Smooth muscle cell (in vitro differentiated cells): ENCODE results near the gene TOP1. TPM values are rescaled to one million over a fixed set of nuclear protein-coding genes. Genes with fewer than 3 reads are reported as not detected.

Source experiments
- DNase-seq: peaks from one replicate; lab custom pipeline; 2025; ENCODE audit not compliant: unreplicated experiment; lab: John Stamatoyannopoulos, UW
- H2AFZ ChIP-seq: fragments of 200-600 bp; sonication (generic); 2 replicates; pipeline ENCODE4 v1.6.0; 2016; ENCODE audit warnings: antibody characterized with exemption, low read depth, mild to moderate bottlenecking
- H3F3A ChIP-seq: fragments of 200-600 bp; sonication (generic); 2 replicates; pipeline ENCODE4 v1.6.0; 2017; ENCODE audit warnings: antibody characterized with exemption, low read depth
- H3K27ac ChIP-seq: fragments of 200-600 bp; sonication (generic); 2 replicates; pipeline ENCODE4 v1.5.1; 2016; ENCODE audit warnings: low read depth, mild to moderate bottlenecking
- H3K27me3 ChIP-seq: fragments of 200-600 bp; sonication (generic); 2 replicates; pipeline ENCODE4 v1.6.1; 2016; ENCODE audit warnings: low read depth, mild to moderate bottlenecking
- H3K36me3 ChIP-seq: fragments of 200-600 bp; sonication (generic); 2 replicates; pipeline ENCODE4 v1.5.1; 2016; ENCODE audit warnings: low read depth
- H3K4me1 ChIP-seq: fragments of 200-600 bp; sonication (generic); 2 replicates; pipeline ENCODE4 v1.5.1; 2016; ENCODE audit warnings: low read depth
- H3K4me2 ChIP-seq: fragments of 200-600 bp; sonication (generic); 2 replicates; pipeline ENCODE4 v1.6.0; 2016; ENCODE audit warnings: mild to moderate bottlenecking
- H3K4me3 ChIP-seq: fragments of 200-600 bp; sonication (generic); 2 replicates; pipeline ENCODE4 v1.5.1; 2016; ENCODE audit warnings: mild to moderate bottlenecking
- H3K79me2 ChIP-seq: fragments of 200-600 bp; sonication (generic); 2 replicates; pipeline ENCODE4 v1.6.0; 2016; ENCODE audit warnings: low read depth, mild to moderate bottlenecking
- H3K9ac ChIP-seq: fragments of 200-600 bp; sonication (generic); 2 replicates; pipeline ENCODE4 v1.6.0; 2016; ENCODE audit warnings: low read depth
- H3K9me3 ChIP-seq: fragments of 200-600 bp; sonication (generic); replicated peaks from 2 replicates; pipeline ENCODE4 v1.5.1; 2016; ENCODE audit warnings: low read depth
- H4K20me1 ChIP-seq: fragments of 200-600 bp; sonication (generic); 2 replicates; pipeline ENCODE4 v1.6.0; 2016; ENCODE audit warnings: low read depth
- WGBS: methylation state at CpG from one replicate; pipeline ENCODE4 v1.1.7; 2016; ENCODE audit warnings: low lambda C conversion rate; 5-methylcytosine and 5-hydroxymethylcytosine counted together
- polyA plus RNA-seq: library from polyadenylated mRNA; unstranded; fragments of >200 nt; fragmentation: Nextera tagmentation; extraction: Ambion mirVana; gene quantifications from 2 replicates; pipeline ENCODE4 v1.2.1, GENCODE V29; 2016
- total RNA-seq: library from RNA; depleted of rRNA; stranded (reverse); fragments of >200 nt; gene quantifications from 2 replicates; pipeline ENCODE4 v1.2.3, GENCODE V29; 2014
- TF ChIP-seq, protein P1 (sequence below): fragments of 200-600 bp; sonication (generic); IDR thresholded peaks from 2 replicates; pipeline ENCODE4 v1.5.1; 2017; ENCODE audit warnings: borderline replicate concordance, mild to moderate bottlenecking, antibody characterized with exemption; ENCODE audit not compliant: insufficient read depth, poor library complexity, severe bottlenecking

Gene TOP1
- total and polyA plus RNA-seq, 2 experiments from 2014 or later: 17.0 to 28.6 TPM

DNA sequence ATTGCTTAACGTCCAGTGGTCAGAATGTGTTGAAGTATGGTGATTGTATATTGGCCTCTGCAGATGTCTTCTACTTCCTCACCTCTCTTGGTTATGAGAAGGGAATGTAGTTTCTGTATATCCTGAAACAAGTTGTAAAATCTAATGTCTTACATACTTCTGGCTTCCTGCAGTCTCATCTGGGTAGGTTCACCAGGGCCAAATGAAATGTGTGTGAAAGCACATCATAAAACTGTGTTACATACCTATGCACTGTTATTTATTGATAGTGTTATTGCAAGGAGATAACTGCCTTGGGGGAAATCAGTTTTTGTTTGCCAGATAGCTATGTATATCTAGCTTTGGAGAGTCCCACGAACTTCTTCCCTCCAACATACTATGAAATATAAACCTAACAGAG lies 73.0 kb downstream of the TOP1 start:
- Histone ChIP-seq H3F3A (no peaks in the 10 kb centered on the region), H3K36me3 (peaks cover 39% of the 10 kb centered on the region), H4K20me1 (peaks cover 14% of the 10 kb centered on the region), H3K79me2 (peaks cover 4% of the 10 kb centered on the region), H3K9me3 (no peaks in the 10 kb centered on the region), H2AFZ (no peak overlapping the region), H3K9ac (no peak overlapping the region), H3K4me2 (no peak overlapping the region), H3K4me1 (no peaks in the 10 kb centered on the region), H3K4me3 (no peak overlapping the region), H3K27me3 (no peaks in the 10 kb centered on the region), H3K27ac (no peak overlapping the region)
- TF ChIP-seq, protein P1, sequence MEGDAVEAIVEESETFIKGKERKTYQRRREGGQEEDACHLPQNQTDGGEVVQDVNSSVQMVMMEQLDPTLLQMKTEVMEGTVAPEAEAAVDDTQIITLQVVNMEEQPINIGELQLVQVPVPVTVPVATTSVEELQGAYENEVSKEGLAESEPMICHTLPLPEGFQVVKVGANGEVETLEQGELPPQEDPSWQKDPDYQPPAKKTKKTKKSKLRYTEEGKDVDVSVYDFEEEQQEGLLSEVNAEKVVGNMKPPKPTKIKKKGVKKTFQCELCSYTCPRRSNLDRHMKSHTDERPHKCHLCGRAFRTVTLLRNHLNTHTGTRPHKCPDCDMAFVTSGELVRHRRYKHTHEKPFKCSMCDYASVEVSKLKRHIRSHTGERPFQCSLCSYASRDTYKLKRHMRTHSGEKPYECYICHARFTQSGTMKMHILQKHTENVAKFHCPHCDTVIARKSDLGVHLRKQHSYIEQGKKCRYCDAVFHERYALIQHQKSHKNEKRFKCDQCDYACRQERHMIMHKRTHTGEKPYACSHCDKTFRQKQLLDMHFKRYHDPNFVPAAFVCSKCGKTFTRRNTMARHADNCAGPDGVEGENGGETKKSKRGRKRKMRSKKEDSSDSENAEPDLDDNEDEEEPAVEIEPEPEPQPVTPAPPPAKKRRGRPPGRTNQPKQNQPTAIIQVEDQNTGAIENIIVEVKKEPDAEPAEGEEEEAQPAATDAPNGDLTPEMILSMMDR: no peak
- 96% methylated on average over 2 of the region's 2 CpGs for WGBS
- DNase-seq: no peak

DNA sequence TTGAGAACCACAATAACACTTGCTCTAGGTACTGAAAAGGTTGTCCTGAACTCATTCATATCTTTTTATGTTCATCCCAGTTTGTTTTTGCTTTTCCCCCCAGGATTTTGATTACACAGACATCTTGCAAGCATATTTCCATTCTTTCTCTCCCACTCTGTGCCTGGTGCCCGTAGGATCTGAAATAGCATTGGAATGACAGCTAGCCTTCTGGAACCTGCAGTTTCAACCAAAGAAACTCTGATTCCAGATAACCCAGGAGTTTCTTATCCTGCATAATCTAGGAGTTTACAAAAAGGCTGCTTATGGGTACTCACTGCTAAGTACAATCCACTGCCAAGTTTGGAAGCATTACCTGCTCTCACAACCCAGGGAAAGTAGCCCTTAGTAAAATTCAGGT lies 79.9 kb downstream of the TOP1 start:
- Histone ChIP-seq H3K27ac (no peak overlapping the region), H3K4me3 (no peak overlapping the region), H3K27me3 (no peaks in the 10 kb centered on the region), H3K9ac (no peak overlapping the region), H3F3A (peaks cover 4% of the 10 kb centered on the region), H3K4me1 (no peaks in the 10 kb centered on the region), H4K20me1 (peaks cover 14% of the 10 kb centered on the region), H3K4me2 (no peak overlapping the region), H2AFZ (no peak overlapping the region), H3K9me3 (no peaks in the 10 kb centered on the region), H3K79me2 (peaks cover 4% of the 10 kb centered on the region), H3K36me3 (peaks cover 21% of the 10 kb centered on the region)
- no peak for DNase-seq
- WGBS: 63% methylated on average over 1 of the region's 1 CpG
- TF ChIP-seq, protein P1: no peak

DNA sequence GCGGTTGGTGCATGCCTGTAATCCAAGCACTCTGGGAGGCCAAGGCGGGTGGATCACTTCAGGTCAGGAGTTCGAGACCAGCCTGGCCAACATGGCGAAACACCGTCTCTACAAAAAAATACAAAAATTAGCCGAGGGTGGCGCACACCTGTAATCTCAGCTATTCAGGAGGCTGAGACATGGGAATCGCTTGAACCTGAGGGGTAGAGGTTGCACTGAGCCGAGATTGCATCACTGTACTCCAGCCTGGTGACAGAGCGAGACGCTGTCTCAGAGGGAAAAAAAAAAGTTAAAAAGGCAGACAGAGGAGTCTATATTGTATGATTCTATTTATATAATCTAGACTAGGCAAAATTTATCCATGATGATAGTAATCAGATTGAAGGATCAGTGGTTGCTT lies 81.4 kb downstream of the TOP1 start:
- Histone ChIP-seq H3F3A (peaks cover 4% of the 10 kb centered on the region), H3K36me3 (peaks cover 33% of the 10 kb centered on the region), H3K79me2 (peaks cover 4% of the 10 kb centered on the region), H3K27ac (peak overlapping the region; percentile 67), H3K9me3 (no peaks in the 10 kb centered on the region), H3K4me2 (no peak overlapping the region), H3K4me3 (no peak overlapping the region), H3K27me3 (no peaks in the 10 kb centered on the region), H3K9ac (no peak overlapping the region), H2AFZ (no peak overlapping the region), H4K20me1 (peaks cover 14% of the 10 kb centered on the region), H3K4me1 (no peaks in the 10 kb centered on the region)
- WGBS: 97% methylated on average over 11 of the region's 11 CpGs
- TF ChIP-seq, protein P1: no peak
- no peak for DNase-seq

DNA sequence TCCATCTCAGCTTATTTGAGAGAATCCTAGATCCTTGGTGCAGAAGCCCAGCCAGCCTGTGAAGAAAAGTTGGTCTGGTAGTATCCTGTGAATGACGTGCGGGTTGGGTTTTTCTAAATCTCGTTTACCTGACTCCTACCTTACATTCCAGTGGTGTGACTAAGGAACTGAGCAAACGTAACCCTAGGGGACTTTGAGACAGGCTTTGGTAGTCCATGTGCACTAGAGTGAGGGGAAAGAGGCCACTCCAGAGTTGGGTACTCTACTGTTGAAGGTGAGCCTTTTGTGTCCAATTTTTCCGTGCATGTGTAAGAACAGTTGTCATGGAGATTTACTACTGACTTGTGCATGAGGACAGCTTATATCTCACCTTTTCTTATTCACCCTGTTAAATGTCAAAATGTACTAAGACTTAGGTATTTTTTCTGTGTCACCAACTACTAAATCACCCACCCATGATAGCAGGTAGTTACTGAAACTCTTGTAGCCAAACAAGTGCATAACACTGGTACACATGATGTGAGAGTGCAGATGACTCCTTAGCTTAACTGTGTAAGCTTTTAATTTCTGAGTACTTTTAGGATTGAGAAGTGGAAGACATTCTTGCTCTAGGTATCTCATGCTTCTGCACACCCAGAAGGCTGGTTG lies 82.4 kb downstream of the TOP1 start:
- H3K79me2 ChIP-seq: peaks cover 4% of the 10 kb centered on the region
- DNase-seq: no peak
- H3K27ac ChIP-seq: peak overlapping the region; percentile 67
- no peak overlapping the region for H3K4me2 ChIP-seq
- H3K4me1 ChIP-seq: no peaks in the 10 kb centered on the region
- H3K4me3 ChIP-seq: no peak overlapping the region
- H3K27me3 ChIP-seq: no peaks in the 10 kb centered on the region
- TF ChIP-seq, protein P1: no peak
- H3K9ac ChIP-seq: no peak overlapping the region
- peaks cover 14% of the 10 kb centered on the region for H4K20me1 ChIP-seq
- 78% methylated on average over 5 of the region's 5 CpGs for WGBS
- H2AFZ ChIP-seq: no peak overlapping the region
- peaks cover 4% of the 10 kb centered on the region for H3F3A ChIP-seq
- H3K36me3 ChIP-seq: peaks cover 40% of the 10 kb centered on the region
- H3K9me3 ChIP-seq: no peaks in the 10 kb centered on the region
